GM13976 (cell line): Measurements from ENCODE around the gene ITPR1.
"Not testable (repeated sequence)": the region's sequence is repeated elsewhere in the genome, so short reads cannot be mapped to it uniquely, and the experiment has no call there.

Experiments
- DNase-seq: peaks from one replicate; pipeline ENCODE4 v3.0.0; 2012; ENCODE audit warnings: low spot score
- CTCF ChIP-seq: IDR thresholded peaks from 2 replicates; pipeline ENCODE4 v1.5.1; 2012; ENCODE audit warnings: borderline replicate concordance, mild to moderate bottlenecking; ENCODE audit not compliant: insufficient read depth; ENCODE audit errors: extremely low read depth, missing control alignments, control extremely low read depth
- in situ Hi-C: fragments of 300-500 bp; cut with MboI; formaldehyde crosslinking; loops from one replicate; pipeline ENCODE4 v1.12.0; 2022; ENCODE audit warnings: low sequenced_read_pairs, mixed read lengths, inconsistent platforms; ENCODE audit not compliant: unreplicated experiment

ITPR1 gene

GRCh38 chr3:4597208-4597985 lies 104.2 kb downstream of the ITPR1 start:
- no peak for TF ChIP-seq CTCF
- in situ Hi-C loops: no loop called here
- no peak for DNase-seq

GRCh38 chr3:4598232-4598631 lies 105.1 kb downstream of the ITPR1 start:
- DNase-seq, in situ Hi-C loops: not testable (repeated sequence)

- in situ Hi-C loops: no loop called here
- TF ChIP-seq CTCF: no peak
- DNase-seq: no peak
Measured at GRCh38 chr3:4599612-4600011, 106.5 kb downstream of the ITPR1 start.

GRCh38 chr3:4600493-4600892 lies 107.3 kb downstream of the ITPR1 start:
- no peak for TF ChIP-seq CTCF
- no peak for DNase-seq
- in situ Hi-C loops: no loop called here

- no peak for TF ChIP-seq CTCF
- in situ Hi-C loops: no loop called here
- no peak for DNase-seq
Measured at GRCh38 chr3:4601892-4602291, 108.7 kb downstream of the ITPR1 start.

- DNase-seq: no peak
- no peak for TF ChIP-seq CTCF
- in situ Hi-C loops: no loop called here
Measured at GRCh38 chr3:4604693-4605092, 111.5 kb downstream of the ITPR1 start.

GRCh38 chr3:4606911-4607310 lies 113.8 kb downstream of the ITPR1 start:
- TF ChIP-seq CTCF: no peak
- in situ Hi-C loops: no loop called here
- DNase-seq: no peak
